Activated CD4-positive, alpha-beta T cell treated with anti-CD3 and anti-CD28 coated beads, Interleukin-2, amount 50 U/mL, for 16 hours (primary cell): ENCODE results near the gene LTK.
A peak's percentile ranks its signal among the peaks of the same experiment; 100 is the strongest.
"Not testable (repeated sequence)": the region's sequence is repeated elsewhere in the genome, so short reads cannot be mapped to it uniquely, and the experiment has no call there.

Experiments used
- DNase-seq: peaks from one replicate; pipeline ENCODE4 v3.0.0-alpha.2; 2020

The LTK gene

GRCh38 chr15:41473418-41473817 is 40.2 kb downstream of the LTK start:
- no peak for DNase-seq

- DNase-seq, result not testable (repeated sequence)
Measured at GRCh38 chr15:41469644-41470043, 44.0 kb downstream of the LTK start.

GRCh38 chr15:41466711-41467110 is 46.9 kb downstream of the LTK start:
- DNase-seq, result no peak

GRCh38 chr15:41465822-41466421 is 47.7 kb downstream of the LTK start:
- peak; percentile 50 for DNase-seq

GRCh38 chr15:41464889-41465580 is 48.6 kb downstream of the LTK start:
- DNase-seq, result no peak

GRCh38 chr15:41462084-41462795 is 51.4 kb downstream of the LTK start:
- no peak for DNase-seq
